HUES48 (cell line): ENCODE data around the gene DUSP16.
"Not testable (repeated sequence)": the region's sequence is repeated elsewhere in the genome, so short reads cannot be mapped to it uniquely, and the experiment has no call there.

Source experiments
- H3K27ac ChIP-seq: one replicate; pipeline ENCODE4 v1.7.0; 2013; ENCODE audit warnings: low read depth, low read length, inconsistent platforms
- H3K27me3 ChIP-seq: 2 replicates; pipeline ENCODE4 v1.6.1; 2013; ENCODE audit warnings: mild to moderate bottlenecking, low read length; ENCODE audit not compliant: control insufficient read depth, insufficient read depth
- H3K36me3 ChIP-seq: 2 replicates; pipeline ENCODE4 v1.6.1; 2013; ENCODE audit warnings: low read length; ENCODE audit not compliant: control insufficient read depth, insufficient read depth
- H3K4me1 ChIP-seq: 2 replicates; pipeline ENCODE4 v1.6.1; 2013; ENCODE audit warnings: mild to moderate bottlenecking, low read length; ENCODE audit not compliant: control insufficient read depth, insufficient read depth
- H3K4me3 ChIP-seq: 2 replicates; pipeline ENCODE4 v1.5.1; 2013; ENCODE audit warnings: mild to moderate bottlenecking, low read depth, low read length
- H3K9ac ChIP-seq: 2 replicates; pipeline ENCODE4 v1.6.1; 2013; ENCODE audit warnings: mild to moderate bottlenecking, low read depth, low read length, moderate library complexity
- H3K9me3 ChIP-seq: 2 replicates; pipeline ENCODE4 v1.6.1; 2013; ENCODE audit warnings: low read length; ENCODE audit not compliant: control insufficient read depth, insufficient read depth

The DUSP16 gene

GRCh38 chr12:12583510-12584178, 21.0 kb upstream of the DUSP16 start:
- Histone ChIP-seq H3K36me3 (no peaks in the 10 kb centered on the region), H3K4me3 (no peak overlapping the region), H3K4me1 (no peaks in the 10 kb centered on the region), H3K9ac (no peak overlapping the region), H3K9me3 (no peaks in the 10 kb centered on the region), H3K27ac (no peak overlapping the region), H3K27me3 (no peaks in the 10 kb centered on the region)

- H3K9me3 ChIP-seq: no peaks in the 10 kb centered on the region
- H3K4me3 ChIP-seq: no peak overlapping the region
- H3K27me3 ChIP-seq: no peaks in the 10 kb centered on the region
- H3K4me1 ChIP-seq: no peaks in the 10 kb centered on the region
- no peak overlapping the region for H3K9ac ChIP-seq
- H3K27ac ChIP-seq: no peak overlapping the region
- H3K36me3 ChIP-seq: no peaks in the 10 kb centered on the region
These were observed 20.2 kb upstream of the DUSP16 start for GRCh38 chr12:12582895-12583303.

- no peaks in the 10 kb centered on the region for H3K9me3 ChIP-seq
- H3K4me3 ChIP-seq: no peak overlapping the region
- H3K27ac ChIP-seq: no peak overlapping the region
- no peaks in the 10 kb centered on the region for H3K36me3 ChIP-seq
- H3K4me1 ChIP-seq: no peaks in the 10 kb centered on the region
- H3K9ac ChIP-seq: no peak overlapping the region
- H3K27me3 ChIP-seq: no peaks in the 10 kb centered on the region
These were observed 19.7 kb upstream of the DUSP16 start for GRCh38 chr12:12582193-12582881.

GRCh38 chr12:12580716-12581115, 18.1 kb upstream of the DUSP16 start:
- not testable (repeated sequence) for H3K9me3 ChIP-seq, H3K36me3 ChIP-seq, H3K4me1 ChIP-seq, H3K27me3 ChIP-seq, H3K9ac ChIP-seq, H3K4me3 ChIP-seq, H3K27ac ChIP-seq

- H3K36me3 ChIP-seq: no peaks in the 10 kb centered on the region
- H3K27ac ChIP-seq: no peak overlapping the region
- no peaks in the 10 kb centered on the region for H3K9me3 ChIP-seq
- no peaks in the 10 kb centered on the region for H3K27me3 ChIP-seq
- H3K4me1 ChIP-seq: no peaks in the 10 kb centered on the region
- H3K9ac ChIP-seq: no peak overlapping the region
- H3K4me3 ChIP-seq: no peak overlapping the region
These were observed 15.1 kb upstream of the DUSP16 start for GRCh38 chr12:12577786-12578185.

- H3K4me1 ChIP-seq: no peaks in the 10 kb centered on the region
- H3K27me3 ChIP-seq: no peaks in the 10 kb centered on the region
- no peaks in the 10 kb centered on the region for H3K9me3 ChIP-seq
- H3K27ac ChIP-seq: no peak overlapping the region
- H3K36me3 ChIP-seq: no peaks in the 10 kb centered on the region
- H3K4me3 ChIP-seq: no peak overlapping the region
- H3K9ac ChIP-seq: no peak overlapping the region
These were observed 10.0 kb upstream of the DUSP16 start for GRCh38 chr12:12572659-12573058.

- H3K36me3 ChIP-seq, H3K9ac ChIP-seq, H3K27me3 ChIP-seq, H3K4me3 ChIP-seq, H3K27ac ChIP-seq, H3K9me3 ChIP-seq: not testable (repeated sequence)
- H3K4me1 ChIP-seq: peaks cover 10% of the 10 kb centered on the region
These were observed 3.3 kb upstream of the DUSP16 start for GRCh38 chr12:12565971-12566370.

GRCh38 chr12:12564911-12565310, 2.2 kb upstream of the DUSP16 start:
- Histone ChIP-seq H3K9me3 (peaks cover 8% of the 10 kb centered on the region), H3K36me3 (no peaks in the 10 kb centered on the region), H3K4me1 (peaks cover 11% of the 10 kb centered on the region), H3K27me3 (no peaks in the 10 kb centered on the region), H3K4me3 (no peak overlapping the region), H3K27ac (no peak overlapping the region), H3K9ac (no peak overlapping the region)

GRCh38 chr12:12563290-12563928, 746 bp upstream of the DUSP16 start:
- H3K4me1 ChIP-seq: peaks cover 26% of the 10 kb centered on the region
- peak overlapping the region; percentile 64 for H3K4me3 ChIP-seq
- peak overlapping the region; percentile 77 for H3K27ac ChIP-seq
- H3K36me3 ChIP-seq: no peaks in the 10 kb centered on the region
- peak overlapping the region; percentile 58; the same call in 1 of the 2 replicates for H3K9ac ChIP-seq
- H3K27me3 ChIP-seq: no peaks in the 10 kb centered on the region
- H3K9me3 ChIP-seq: peaks cover 8% of the 10 kb centered on the region

- peaks cover 8% of the 10 kb centered on the region for H3K9me3 ChIP-seq
- peak overlapping the region; percentile 96 for H3K27ac ChIP-seq
- peak overlapping the region; percentile 90 for H3K9ac ChIP-seq
- H3K4me1 ChIP-seq: peaks cover 36% of the 10 kb centered on the region
- no peaks in the 10 kb centered on the region for H3K36me3 ChIP-seq
- peak overlapping the region; percentile 79 for H3K4me3 ChIP-seq
- no peaks in the 10 kb centered on the region for H3K27me3 ChIP-seq
These were observed 613 bp downstream of the DUSP16 start for GRCh38 chr12:12562016-12562483.
